ENCODE measurements around the gene ASCC1.
"Not testable (repeated sequence)": the region's sequence is repeated elsewhere in the genome, so short reads cannot be mapped to it uniquely, and the experiment has no call there.

The ASCC1 gene

DNA sequence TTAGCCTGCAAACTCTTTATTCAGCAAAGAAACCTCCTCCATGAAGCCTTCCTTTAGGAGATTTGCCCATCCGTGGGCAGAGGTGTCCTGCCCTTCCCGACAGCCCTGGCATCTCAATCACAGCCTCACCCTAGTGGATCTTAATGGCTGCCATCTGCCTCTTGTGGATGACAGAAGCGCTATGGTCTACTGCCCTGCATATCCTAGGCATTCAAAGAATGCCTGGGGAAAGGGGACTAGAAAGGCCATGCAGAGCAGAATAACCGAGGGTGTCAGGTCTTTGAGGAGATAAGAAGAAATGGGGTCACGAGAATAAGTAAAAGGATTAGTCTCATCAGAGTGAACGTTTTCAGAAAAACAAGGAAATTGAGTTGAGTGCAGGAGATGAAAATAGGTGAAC lies 70.0 kb downstream of the ASCC1 start:
- no peaks in the 10 kb centered on the region for H3K9me3 ChIP-seq
- TF ChIP-seq, protein P1, sequence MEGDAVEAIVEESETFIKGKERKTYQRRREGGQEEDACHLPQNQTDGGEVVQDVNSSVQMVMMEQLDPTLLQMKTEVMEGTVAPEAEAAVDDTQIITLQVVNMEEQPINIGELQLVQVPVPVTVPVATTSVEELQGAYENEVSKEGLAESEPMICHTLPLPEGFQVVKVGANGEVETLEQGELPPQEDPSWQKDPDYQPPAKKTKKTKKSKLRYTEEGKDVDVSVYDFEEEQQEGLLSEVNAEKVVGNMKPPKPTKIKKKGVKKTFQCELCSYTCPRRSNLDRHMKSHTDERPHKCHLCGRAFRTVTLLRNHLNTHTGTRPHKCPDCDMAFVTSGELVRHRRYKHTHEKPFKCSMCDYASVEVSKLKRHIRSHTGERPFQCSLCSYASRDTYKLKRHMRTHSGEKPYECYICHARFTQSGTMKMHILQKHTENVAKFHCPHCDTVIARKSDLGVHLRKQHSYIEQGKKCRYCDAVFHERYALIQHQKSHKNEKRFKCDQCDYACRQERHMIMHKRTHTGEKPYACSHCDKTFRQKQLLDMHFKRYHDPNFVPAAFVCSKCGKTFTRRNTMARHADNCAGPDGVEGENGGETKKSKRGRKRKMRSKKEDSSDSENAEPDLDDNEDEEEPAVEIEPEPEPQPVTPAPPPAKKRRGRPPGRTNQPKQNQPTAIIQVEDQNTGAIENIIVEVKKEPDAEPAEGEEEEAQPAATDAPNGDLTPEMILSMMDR (IDR thresholded peaks at IDR 0.05): no peak
- H3K4me1 ChIP-seq (ENCODE audit: control insufficient read depth in 1 of 2, insufficient read depth in 1 of 2, low read depth in 1 of 2, low read length in 1 of 2): no peaks in the 10 kb centered on the region
- no peaks in the 10 kb centered on the region for H3K36me3 ChIP-seq
- no peaks in the 10 kb centered on the region for H3K27me3 ChIP-seq
- H3K27ac ChIP-seq: no peak overlapping the region
- no peak overlapping the region for H3K4me3 ChIP-seq (ENCODE audit: low read depth in 1 of 2, low read length in 1 of 2)

DNA sequence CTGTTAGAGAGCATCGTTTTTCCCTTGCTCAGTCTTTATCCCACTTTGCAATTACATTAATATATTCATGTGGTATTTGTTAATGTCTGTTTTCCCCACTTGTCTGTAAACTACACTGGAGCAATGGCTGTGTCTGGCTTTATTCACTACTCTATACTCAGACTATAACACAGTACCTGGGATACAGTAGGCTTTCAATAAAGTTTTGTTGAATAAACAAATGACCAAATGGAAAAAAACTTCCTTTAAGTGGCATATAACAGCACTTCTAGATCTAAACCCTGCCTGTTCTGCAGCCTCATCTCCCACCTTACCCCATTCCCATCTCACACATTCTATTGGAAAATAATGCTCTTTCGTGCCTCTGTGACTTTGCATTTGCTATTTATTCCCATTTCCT lies 70.4 kb downstream of the ASCC1 start:
- Histone ChIP-seq H3K36me3 (no peaks in the 10 kb centered on the region), H3K4me1 (ENCODE audit: control insufficient read depth in 1 of 2, insufficient read depth in 1 of 2, low read depth in 1 of 2, low read length in 1 of 2) (no peaks in the 10 kb centered on the region), H3K4me3 (ENCODE audit: low read depth in 1 of 2, low read length in 1 of 2) (no peak overlapping the region), H3K27ac (no peak overlapping the region), H3K9me3 (no peaks in the 10 kb centered on the region), H3K27me3 (no peaks in the 10 kb centered on the region)
- TF ChIP-seq, protein P1 (IDR thresholded peaks at IDR 0.05): no peak

DNA sequence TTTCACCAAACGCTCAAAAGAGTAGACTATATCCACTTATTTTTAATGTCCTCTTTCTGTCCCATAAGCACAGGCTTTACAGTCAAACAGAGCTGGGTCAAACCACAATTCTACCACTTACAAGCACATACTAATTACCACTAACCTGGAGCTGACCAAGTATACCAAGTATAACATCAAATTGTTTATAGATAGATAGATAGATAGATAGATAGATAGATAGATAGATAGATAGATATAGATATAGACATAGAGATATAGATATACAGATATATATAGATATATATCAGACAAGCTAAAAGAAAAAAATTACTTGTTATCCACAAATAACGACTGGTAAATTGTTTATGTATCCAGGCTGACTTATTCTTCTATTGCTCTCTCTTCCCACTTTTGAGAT lies 75.2 kb downstream of the ASCC1 start:
- no peak overlapping the region for H3K27ac ChIP-seq
- H3K36me3 ChIP-seq: no peaks in the 10 kb centered on the region
- no peaks in the 10 kb centered on the region for H3K9me3 ChIP-seq
- no peaks in the 10 kb centered on the region for H3K27me3 ChIP-seq
- H3K4me1 ChIP-seq (ENCODE audit: control insufficient read depth in 1 of 2, insufficient read depth in 1 of 2, low read depth in 1 of 2, low read length in 1 of 2): no peaks in the 10 kb centered on the region
- TF ChIP-seq, protein P1 (IDR thresholded peaks at IDR 0.05): no peak
- H3K4me3 ChIP-seq (ENCODE audit: low read depth in 1 of 2, low read length in 1 of 2): no peak overlapping the region

DNA sequence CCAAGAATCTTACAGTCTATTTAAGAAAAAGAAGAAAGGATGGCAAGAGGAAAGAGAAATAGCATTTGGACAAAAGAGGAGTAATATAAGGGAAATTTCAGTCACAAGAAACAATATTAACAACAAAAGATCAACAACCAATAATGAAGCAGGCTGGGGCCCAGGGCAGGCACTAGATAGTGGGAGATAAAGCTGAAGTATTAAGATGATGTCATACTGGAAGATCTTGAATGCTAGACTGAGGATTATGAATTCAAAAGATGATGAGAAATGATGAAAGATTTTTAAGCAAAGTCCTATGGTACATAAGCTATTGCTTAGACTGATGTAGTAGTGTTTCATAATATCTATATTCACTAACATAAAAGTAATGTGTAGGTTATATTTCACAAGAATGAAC lies 75.9 kb downstream of the ASCC1 start:
- H3K27ac ChIP-seq: no peak overlapping the region
- H3K9me3 ChIP-seq: no peaks in the 10 kb centered on the region
- TF ChIP-seq, protein P1 (IDR thresholded peaks at IDR 0.05): no peak
- no peaks in the 10 kb centered on the region for H3K27me3 ChIP-seq
- no peaks in the 10 kb centered on the region for H3K36me3 ChIP-seq
- no peaks in the 10 kb centered on the region for H3K4me1 ChIP-seq (ENCODE audit: control insufficient read depth in 1 of 2, insufficient read depth in 1 of 2, low read depth in 1 of 2, low read length in 1 of 2)
- H3K4me3 ChIP-seq (ENCODE audit: low read depth in 1 of 2, low read length in 1 of 2): no peak overlapping the region

DNA sequence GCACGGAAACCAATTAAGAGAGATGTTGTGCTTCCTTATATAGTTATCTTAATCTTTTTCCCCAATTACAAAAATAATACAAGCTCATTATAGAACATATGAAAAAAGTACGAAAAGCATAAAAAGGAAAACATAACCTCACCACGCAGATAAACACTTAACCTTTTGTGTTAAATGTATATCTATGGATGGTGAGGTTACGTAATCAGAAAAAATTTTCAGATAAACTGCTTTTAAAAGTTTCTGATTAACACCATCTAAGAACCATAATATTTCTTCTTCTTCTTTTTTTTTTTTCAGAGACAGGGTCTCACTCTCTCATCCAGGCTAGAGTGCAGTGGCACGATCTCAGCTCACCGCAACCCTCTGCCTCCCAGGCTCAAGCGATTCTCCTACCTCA lies 78.5 kb downstream of the ASCC1 start:
- TF ChIP-seq, protein P1 (IDR thresholded peaks at IDR 0.05): no peak
- Histone ChIP-seq H3K4me3 (ENCODE audit: low read depth in 1 of 2, low read length in 1 of 2) (no peak overlapping the region), H3K27me3 (no peaks in the 10 kb centered on the region), H3K9me3 (no peaks in the 10 kb centered on the region), H3K4me1 (ENCODE audit: control insufficient read depth in 1 of 2, insufficient read depth in 1 of 2, low read depth in 1 of 2, low read length in 1 of 2) (peaks cover 5 to 6% of the 10 kb centered on the region in 2 experiments), H3K27ac (no peak overlapping the region), H3K36me3 (no peaks in the 10 kb centered on the region)

DNA sequence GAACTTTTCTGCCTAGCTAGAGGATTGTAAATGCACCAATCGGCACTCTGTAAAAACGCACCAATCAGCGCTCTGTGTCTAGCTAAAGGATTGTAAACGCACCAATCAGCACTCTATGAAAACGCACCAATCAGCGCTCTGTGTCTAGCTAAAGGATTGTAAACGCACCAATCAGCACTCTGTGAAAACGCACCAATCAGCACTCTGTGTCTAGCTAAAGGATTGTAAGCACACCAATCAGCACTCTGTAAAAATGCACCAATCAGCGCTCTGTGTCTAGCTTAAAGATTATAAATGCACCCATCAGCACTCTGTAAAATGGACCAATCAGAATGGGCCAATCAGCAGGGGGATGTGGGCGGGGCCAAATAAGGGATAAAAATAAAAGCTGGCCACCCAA lies 79.9 kb downstream of the ASCC1 start:
- not testable (repeated sequence) for H3K27me3 ChIP-seq; H3K27ac ChIP-seq; H3K9me3 ChIP-seq; H3K36me3 ChIP-seq; H3K4me1 ChIP-seq (ENCODE audit: control insufficient read depth in 1 of 2, insufficient read depth in 1 of 2, low read depth in 1 of 2, low read length in 1 of 2); H3K4me3 ChIP-seq (ENCODE audit: low read depth in 1 of 2, low read length in 1 of 2)

Measured in neutrophil (primary cell).